Measurements from ENCODE around the gene AKT1S1. TPM values are rescaled to one million over a fixed set of nuclear protein-coding genes. Genes with fewer than 3 reads are reported as not detected.

AKT1S1 gene
- total and polyA plus RNA-seq, 3 donors from 2014 or later = 35.0 to 42.8 (median 35.7) TPM

- no peaks in the 10 kb centered on the region for H3K36me3 ChIP-seq (ENCODE audit: low read depth, missing control alignments)
- 82% methylated on average over 4 to 10 of the region's 10 CpGs for WGBS, 2 donors
- peak overlapping the region; percentile 29 for H3K27ac ChIP-seq
- no peaks in the 10 kb centered on the region for H3K27me3 ChIP-seq
- H3K4me1 ChIP-seq = peaks cover 28% of the 10 kb centered on the region
- H3K4me3 ChIP-seq = no peak overlapping the region
- no peak for DNase-seq
- intact Hi-C loops (cut with DNase I; ENCODE audit: low total_unique reads) = no loop called here
- H3K9me3 ChIP-seq = no peaks in the 10 kb centered on the region
- TF ChIP-seq CTCF (IDR thresholded peaks at IDR 0.05) = no peak
- no peak for TF ChIP-seq POLR2A (IDR thresholded peaks at IDR 0.05)
Observed at GRCh38 chr19:49873834-49874233, 3.3 kb downstream of the AKT1S1 start.

- 90% methylated on average over 19 to 29 of the region's 29 CpGs for WGBS, 2 donors
- H3K9me3 ChIP-seq = no peaks in the 10 kb centered on the region
- intact Hi-C loops (cut with DNase I; ENCODE audit: low total_unique reads) = no loop called here
- peak overlapping the region in 1 of 2 donors; percentile 43 for H3K27ac ChIP-seq
- H3K4me1 ChIP-seq = peaks cover 28% of the 10 kb centered on the region
- TF ChIP-seq POLR2A (IDR thresholded peaks at IDR 0.05) (no peak), CTCF (IDR thresholded peaks at IDR 0.05) (no peak)
- no peak for DNase-seq
- H3K27me3 ChIP-seq = no peaks in the 10 kb centered on the region
- no peak overlapping the region for H3K4me3 ChIP-seq
- H3K36me3 ChIP-seq (ENCODE audit: low read depth, missing control alignments) = no peaks in the 10 kb centered on the region
Observed at GRCh38 chr19:49873129-49873521, 4.0 kb downstream of the AKT1S1 start.

GRCh38 chr19:49872245-49873128, 4.7 kb downstream of the AKT1S1 start:
- DNase-seq = no peak
- H3K27ac ChIP-seq = no peak overlapping the region
- no peaks in the 10 kb centered on the region for H3K27me3 ChIP-seq
- intact Hi-C loops (cut with DNase I; ENCODE audit: low total_unique reads) = no loop called here
- H3K4me1 ChIP-seq = peaks cover 32% of the 10 kb centered on the region
- WGBS, 2 donors = 76 to 86% methylated on average over 20 to 27 of the region's 27 CpGs
- H3K9me3 ChIP-seq = no peaks in the 10 kb centered on the region
- TF ChIP-seq CTCF (IDR thresholded peaks at IDR 0.05) = no peak
- TF ChIP-seq POLR2A (IDR thresholded peaks at IDR 0.05) = no peak
- H3K36me3 ChIP-seq (ENCODE audit: low read depth, missing control alignments) = no peaks in the 10 kb centered on the region
- H3K4me3 ChIP-seq = no peak overlapping the region

- DNase-seq = no peak
- 87 to 97% methylated on average over 10 to 17 of the region's 17 CpGs for WGBS, 2 donors
- no peaks in the 10 kb centered on the region for H3K27me3 ChIP-seq
Observed at GRCh38 chr19:49871349-49871985, 5.7 kb downstream of the AKT1S1 start.

More at GRCh38 chr19:49871349-49871985, 5.7 kb downstream of the AKT1S1 start:
- Histone ChIP-seq H3K4me3 (no peak overlapping the region), H3K9me3 (no peaks in the 10 kb centered on the region), H3K27ac (no peak overlapping the region), H3K4me1 (peaks cover 35% of the 10 kb centered on the region), H3K36me3 (ENCODE audit: low read depth, missing control alignments) (no peaks in the 10 kb centered on the region)
- no peak for TF ChIP-seq CTCF (IDR thresholded peaks at IDR 0.05)
- no peak for TF ChIP-seq POLR2A (IDR thresholded peaks at IDR 0.05)
- intact Hi-C loops (cut with DNase I; ENCODE audit: low total_unique reads) = no loop called here
